Measurements from ENCODE around the gene PTPRF. TPM values are rescaled to one million over a fixed set of nuclear protein-coding genes. Genes with fewer than 3 reads are reported as not detected.
"Not testable (repeated sequence)": the region's sequence is repeated elsewhere in the genome, so short reads cannot be mapped to it uniquely, and the experiment has no call there.

The PTPRF gene
- total RNA-seq, 1 donor from 2014 or later = 7.7 TPM

- intact Hi-C loops (cut with DNase I) = no loop called here
- ATAC-seq = no peak
- no peak for DNase-seq (ENCODE audit: missing footprints)
Observed at GRCh38 chr1:43636006-43636641, 105.4 kb downstream of the PTPRF start.

DNA sequence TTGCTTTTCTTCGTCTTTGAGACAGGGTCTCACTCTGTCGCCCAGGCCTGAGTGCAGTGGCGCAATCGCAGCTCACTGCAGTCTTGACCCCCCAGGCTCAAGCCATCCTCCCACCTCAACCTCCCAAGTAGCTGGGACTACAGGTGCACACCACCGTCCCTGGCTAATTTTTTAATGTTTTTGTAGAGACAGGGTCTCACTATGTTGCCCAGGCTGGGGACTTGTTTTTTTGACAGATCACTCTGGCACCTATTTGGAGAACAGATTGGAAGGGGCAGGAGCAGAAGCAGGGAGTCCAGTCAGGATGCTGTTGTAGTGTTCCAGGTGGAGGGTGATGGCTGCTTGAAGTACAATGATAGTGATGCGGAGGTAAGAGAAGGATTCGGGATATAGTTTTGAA lies 106.6 kb downstream of the PTPRF start:
- DNase-seq (ENCODE audit: missing footprints) (no peak), ATAC-seq (no peak)
- intact Hi-C loops (cut with DNase I) = no loop called here

- ATAC-seq; intact Hi-C loops (cut with DNase I); DNase-seq (ENCODE audit: missing footprints): not testable (repeated sequence)
Observed at GRCh38 chr1:43638381-43638780, 107.7 kb downstream of the PTPRF start.

DNA sequence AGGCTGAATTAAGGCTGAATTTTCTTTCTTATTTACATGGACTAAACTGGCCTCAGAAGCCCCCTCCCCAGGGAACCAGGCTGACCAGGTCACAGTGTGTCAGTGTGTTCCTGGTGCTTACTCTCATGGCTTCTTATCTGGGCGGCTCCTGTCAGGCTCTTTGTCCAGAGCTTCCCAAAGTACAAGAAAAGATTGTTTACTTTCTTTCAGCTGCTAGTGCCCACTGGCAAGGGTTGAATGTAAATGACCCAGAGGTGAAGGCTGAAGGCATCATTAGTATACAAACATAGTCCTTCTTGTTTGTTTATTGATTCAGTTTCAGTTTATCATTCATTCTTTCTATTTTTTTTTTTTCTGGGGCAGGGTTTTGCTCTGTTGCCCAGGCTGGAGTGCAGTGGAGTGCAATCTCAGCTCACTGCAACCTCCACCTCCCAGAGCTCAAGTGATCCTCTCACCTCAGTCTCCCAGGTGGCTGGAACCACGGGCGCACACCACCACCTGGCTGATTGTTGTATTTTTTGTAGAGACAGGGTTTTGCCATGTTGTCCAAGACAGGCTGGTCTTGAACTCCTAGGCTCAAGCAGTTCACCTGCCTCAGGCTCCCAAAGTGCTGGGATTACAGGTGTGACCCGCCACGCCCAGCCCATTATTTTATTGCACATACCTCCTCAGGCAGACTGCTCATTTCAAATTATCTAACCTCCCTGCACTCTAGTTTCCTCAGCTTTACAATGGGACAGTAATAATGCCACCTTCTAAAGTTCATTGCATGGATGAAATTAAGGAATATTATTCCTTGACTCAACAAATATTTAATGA lies 109.5 kb downstream of the PTPRF start:
- ATAC-seq (no peak), DNase-seq (ENCODE audit: missing footprints) (no peak)
- intact Hi-C loops (cut with DNase I) = no loop called here

GRCh38 chr1:43644558-43644957 lies 113.9 kb downstream of the PTPRF start:
- no peak for DNase-seq (ENCODE audit: missing footprints)
- intact Hi-C loops (cut with DNase I) = no loop called here
- ATAC-seq = no peak

GRCh38 chr1:43645461-43645860 lies 114.8 kb downstream of the PTPRF start:
- no peak for DNase-seq (ENCODE audit: missing footprints)
- intact Hi-C loops (cut with DNase I) = no loop called here
- no peak for ATAC-seq

GRCh38 chr1:43647331-43647730 lies 116.6 kb downstream of the PTPRF start:
- ATAC-seq; intact Hi-C loops (cut with DNase I); DNase-seq (ENCODE audit: missing footprints): not testable (repeated sequence)

DNA sequence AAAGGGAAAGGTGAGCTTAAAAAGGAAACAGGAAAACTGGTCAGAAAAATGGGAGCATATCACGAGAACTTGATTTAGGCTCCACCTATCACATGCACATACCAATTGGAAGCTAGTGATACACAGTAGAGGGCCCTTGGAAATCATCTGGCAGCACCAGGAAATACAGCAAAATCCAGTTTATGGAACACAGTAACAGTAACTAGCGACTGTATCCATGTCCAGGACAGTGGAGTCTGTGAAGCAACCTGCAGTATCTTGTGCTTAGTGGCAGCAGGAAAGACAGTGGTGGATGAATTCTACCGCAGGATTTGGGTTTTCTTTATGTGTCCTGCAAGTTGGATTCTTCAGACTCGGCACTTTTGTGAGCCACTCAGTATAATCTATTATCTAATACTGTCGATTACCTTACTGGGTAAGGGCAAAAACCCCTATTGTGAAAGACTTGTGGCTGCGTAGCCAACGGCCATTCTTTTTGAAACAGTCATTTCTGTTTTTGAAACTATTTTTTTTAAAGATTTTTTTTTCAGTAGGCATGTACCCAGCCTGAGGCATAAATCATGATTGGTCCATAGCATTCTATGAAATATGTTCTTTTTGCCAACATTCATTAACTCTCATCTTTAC lies 117.7 kb downstream of the PTPRF start:
- intact Hi-C loops (cut with DNase I) = no loop called here
- DNase-seq (ENCODE audit: missing footprints) = no peak
- no peak for ATAC-seq

DNA sequence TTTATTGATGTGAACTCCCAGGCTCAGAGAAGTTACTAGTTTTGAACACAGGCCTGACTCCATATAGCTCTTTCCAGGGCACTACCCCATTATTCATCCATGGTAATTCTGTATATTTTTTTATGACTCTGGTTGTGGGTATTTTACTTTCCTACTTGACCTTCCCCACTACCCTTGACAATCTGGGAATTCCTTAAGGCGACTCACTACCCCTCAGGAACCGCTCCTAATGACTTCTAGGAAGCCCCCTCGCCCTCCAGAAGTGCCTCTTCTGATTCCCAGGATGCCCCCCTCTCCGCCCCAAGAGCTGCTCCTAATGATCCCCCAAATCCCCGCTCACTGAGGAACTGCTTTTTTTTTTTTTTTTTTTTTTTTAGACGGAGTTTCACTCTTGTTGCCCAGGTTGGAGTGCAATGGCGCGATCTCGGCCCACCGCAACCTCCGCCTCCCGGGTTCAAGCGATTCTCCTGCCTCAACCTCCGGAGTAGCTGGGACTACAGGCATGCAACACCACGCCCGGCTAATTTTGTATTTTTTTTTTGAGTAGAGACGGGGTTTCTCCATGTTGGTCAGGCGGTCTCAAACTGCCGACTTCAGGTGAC lies 118.3 kb downstream of the PTPRF start:
- ATAC-seq (no peak), DNase-seq (ENCODE audit: missing footprints) (no peak)
- intact Hi-C loops (cut with DNase I) = no loop called here

GRCh38 chr1:43650310-43651085 lies 119.8 kb downstream of the PTPRF start:
- DNase-seq (ENCODE audit: missing footprints) (peak; percentile 96), ATAC-seq (peak; percentile 92)
- intact Hi-C loops (cut with DNase I) = loop anchor here (2.0 kb wide), 2 partner anchors 56 to 122 kb away; partner anchors contain the start of gene ST3GAL3

DNA sequence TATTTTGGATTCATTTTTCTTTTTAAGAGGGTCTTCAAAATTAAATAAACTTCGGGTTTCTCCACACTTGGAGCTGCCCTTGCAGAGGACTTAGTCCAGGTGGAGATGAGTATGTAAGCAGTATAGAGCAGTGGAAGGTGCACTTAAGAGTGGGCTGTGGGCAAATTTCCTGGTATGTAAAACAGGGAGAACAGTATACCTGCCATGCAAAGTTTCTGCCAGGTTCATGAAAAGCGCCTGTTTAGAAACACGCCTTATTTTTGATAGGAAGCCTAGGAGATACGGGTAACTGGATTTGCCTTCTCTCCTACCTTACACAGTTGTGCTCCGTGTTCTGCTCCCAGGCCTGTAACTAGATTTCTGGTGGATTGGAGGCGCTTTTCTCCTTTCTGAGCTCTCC lies 120.5 kb downstream of the PTPRF start:
- intact Hi-C loops (cut with DNase I) = loop anchor here (2.0 kb wide), 2 partner anchors 56 to 122 kb away; partner anchors contain the start of gene ST3GAL3
- ATAC-seq (no peak), DNase-seq (ENCODE audit: missing footprints) (no peak)

GRCh38 chr1:43651902-43652301 lies 121.2 kb downstream of the PTPRF start:
- ATAC-seq (no peak), DNase-seq (ENCODE audit: missing footprints) (no peak)
- intact Hi-C loops (cut with DNase I) = loop anchor here (2.0 kb wide), 3 partner anchors 55 to 123 kb away; partner anchors contain the start of gene ST3GAL3

GRCh38 chr1:43653339-43653738 lies 122.7 kb downstream of the PTPRF start:
- ATAC-seq (no peak), DNase-seq (ENCODE audit: missing footprints) (no peak)
- intact Hi-C loops (cut with DNase I) = loop anchor here (2.0 kb wide), 1 partner anchor 101 kb away; no protein-coding TSS in a partner anchor

GRCh38 chr1:43653893-43654292 lies 123.2 kb downstream of the PTPRF start:
- ATAC-seq = no peak
- DNase-seq (ENCODE audit: missing footprints) = no peak
- intact Hi-C loops (cut with DNase I) = loop anchor here (2.0 kb wide), 1 partner anchor 101 kb away; no protein-coding TSS in a partner anchor

DNA sequence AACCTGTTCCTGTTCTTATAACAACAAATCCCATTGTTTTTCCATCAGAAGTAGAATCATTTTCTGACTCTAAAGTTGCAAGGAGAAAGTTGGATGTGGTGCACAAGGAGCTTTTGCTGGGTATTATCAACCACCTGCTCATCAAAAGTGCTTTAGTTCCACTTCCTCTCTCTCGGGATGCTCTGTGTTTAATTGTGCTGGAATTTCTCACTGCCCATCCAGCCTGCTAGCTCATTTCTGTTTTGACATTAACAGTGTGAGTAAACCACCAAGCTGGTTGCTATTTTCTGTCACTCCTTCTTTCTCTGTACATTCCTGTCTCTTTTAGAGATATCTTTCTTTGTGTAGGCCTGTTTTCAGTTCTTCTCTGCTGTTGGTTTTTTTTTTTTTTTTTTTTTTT lies 125.3 kb downstream of the PTPRF start:
- intact Hi-C loops (cut with DNase I) = no loop called here
- no peak for DNase-seq (ENCODE audit: missing footprints)
- no peak for ATAC-seq

- no peak for DNase-seq (ENCODE audit: missing footprints)
- ATAC-seq = no peak
- intact Hi-C loops (cut with DNase I) = no loop called here
Observed at GRCh38 chr1:43659212-43660166, 128.8 kb downstream of the PTPRF start.

DNA sequence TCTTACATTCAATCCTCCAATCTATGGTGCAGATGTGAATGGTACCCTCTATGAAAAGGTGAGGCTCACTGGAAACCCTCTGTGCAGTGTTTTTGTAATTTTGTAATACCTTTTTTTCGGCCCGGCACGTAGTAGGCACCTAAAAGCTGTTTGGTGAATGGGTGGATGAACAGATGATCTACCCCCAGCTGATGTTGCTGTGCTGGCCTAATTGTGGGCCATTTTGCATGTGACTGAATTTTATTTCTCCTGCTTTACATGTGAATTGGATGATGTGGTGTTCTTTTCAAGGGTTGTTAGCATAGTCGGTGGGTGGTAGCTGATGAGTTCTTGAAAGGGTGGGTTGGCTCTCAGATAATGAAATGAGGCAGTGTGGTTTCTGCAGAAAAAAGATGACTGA lies 129.7 kb downstream of the PTPRF start:
- intact Hi-C loops (cut with DNase I) = no loop called here
- ATAC-seq (no peak), DNase-seq (ENCODE audit: missing footprints) (no peak)
